GM18870 (cell line): ENCODE measurements around the gene ZNF561.
"Not testable (repeated sequence)": the region's sequence is repeated elsewhere in the genome, so short reads cannot be mapped to it uniquely, and the experiment has no call there.

ENCODE experiments used
- ATAC-seq: cut with Tn5 transposase; IDR thresholded peaks from one replicate; pipeline ENCODE4 v1.9.1; 2021; ENCODE audit warnings: moderate library complexity; ENCODE audit not compliant: unreplicated experiment

The ZNF561 gene

GRCh38 chr19:9621156-9622037 lies at the start of gene ZNF561:
Gene ZNF561, minus strand, starts transcription at chr19:9621232. Its CDS starts 1,776 bp downstream, at chr19:9619456.
- no peak for ATAC-seq

- ATAC-seq = no peak
Measured at GRCh38 chr19:9668544-9668943, 47.5 kb upstream of the ZNF561 start.

GRCh38 chr19:9667898-9668297 lies 46.9 kb upstream of the ZNF561 start:
- ATAC-seq = no peak

GRCh38 chr19:9658769-9659168 lies 37.7 kb upstream of the ZNF561 start:
- no peak for ATAC-seq

GRCh38 chr19:9653066-9653555 lies 32.1 kb upstream of the ZNF561 start:
- ATAC-seq = not testable (repeated sequence)

- not testable (repeated sequence) for ATAC-seq
Measured at GRCh38 chr19:9651464-9651863, 30.4 kb upstream of the ZNF561 start.

- ATAC-seq = no peak
Measured at GRCh38 chr19:9650345-9650744, 29.3 kb upstream of the ZNF561 start.

GRCh38 chr19:9645472-9645871 lies 24.4 kb upstream of the ZNF561 start:
- no peak for ATAC-seq

GRCh38 chr19:9644472-9644871 lies 23.4 kb upstream of the ZNF561 start:
- ATAC-seq = no peak

GRCh38 chr19:9641810-9642209 lies 20.8 kb upstream of the ZNF561 start:
- ATAC-seq = no peak

GRCh38 chr19:9640956-9641355 lies 19.9 kb upstream of the ZNF561 start:
- no peak for ATAC-seq

GRCh38 chr19:9636018-9636417 lies 15.0 kb upstream of the ZNF561 start:
- ATAC-seq = no peak

- ATAC-seq = no peak
Measured at GRCh38 chr19:9627856-9628255, 6.8 kb upstream of the ZNF561 start.

GRCh38 chr19:9622531-9622930 lies 1.5 kb upstream of the ZNF561 start:
- no peak for ATAC-seq

- no peak for ATAC-seq
Measured at GRCh38 chr19:9620842-9621155, 233 bp downstream of the ZNF561 start.

- ATAC-seq = no peak
Measured at GRCh38 chr19:9615844-9616243, 5.2 kb downstream of the ZNF561 start.

GRCh38 chr19:9610484-9611113 lies 10.4 kb downstream of the ZNF561 start:
- no peak for ATAC-seq

GRCh38 chr19:9608912-9609311 lies 12.1 kb downstream of the ZNF561 start:
- ATAC-seq = no peak

- no peak for ATAC-seq
Measured at GRCh38 chr19:9597027-9597426, 24.0 kb downstream of the ZNF561 start.

- no peak for ATAC-seq
Measured at GRCh38 chr19:9586764-9587163, 34.3 kb downstream of the ZNF561 start.

- ATAC-seq = peak; percentile 74
Measured at GRCh38 chr19:9584073-9584833, 36.8 kb downstream of the ZNF561 start, which contains the start of gene ZNF121. Gene ZNF121, minus strand, starts transcription at chr19:9584504. Its CDS starts 16,407 bp downstream, at chr19:9568097.
